ENCODE results near the gene CFAP54. TPM values are rescaled to one million over a fixed set of nuclear protein-coding genes. Genes with fewer than 3 reads are reported as not detected.

CFAP54 gene
- polyA plus RNA-seq, 1 donor from 2014 or later, result 1.1 TPM

- TF ChIP-seq, protein P1, sequence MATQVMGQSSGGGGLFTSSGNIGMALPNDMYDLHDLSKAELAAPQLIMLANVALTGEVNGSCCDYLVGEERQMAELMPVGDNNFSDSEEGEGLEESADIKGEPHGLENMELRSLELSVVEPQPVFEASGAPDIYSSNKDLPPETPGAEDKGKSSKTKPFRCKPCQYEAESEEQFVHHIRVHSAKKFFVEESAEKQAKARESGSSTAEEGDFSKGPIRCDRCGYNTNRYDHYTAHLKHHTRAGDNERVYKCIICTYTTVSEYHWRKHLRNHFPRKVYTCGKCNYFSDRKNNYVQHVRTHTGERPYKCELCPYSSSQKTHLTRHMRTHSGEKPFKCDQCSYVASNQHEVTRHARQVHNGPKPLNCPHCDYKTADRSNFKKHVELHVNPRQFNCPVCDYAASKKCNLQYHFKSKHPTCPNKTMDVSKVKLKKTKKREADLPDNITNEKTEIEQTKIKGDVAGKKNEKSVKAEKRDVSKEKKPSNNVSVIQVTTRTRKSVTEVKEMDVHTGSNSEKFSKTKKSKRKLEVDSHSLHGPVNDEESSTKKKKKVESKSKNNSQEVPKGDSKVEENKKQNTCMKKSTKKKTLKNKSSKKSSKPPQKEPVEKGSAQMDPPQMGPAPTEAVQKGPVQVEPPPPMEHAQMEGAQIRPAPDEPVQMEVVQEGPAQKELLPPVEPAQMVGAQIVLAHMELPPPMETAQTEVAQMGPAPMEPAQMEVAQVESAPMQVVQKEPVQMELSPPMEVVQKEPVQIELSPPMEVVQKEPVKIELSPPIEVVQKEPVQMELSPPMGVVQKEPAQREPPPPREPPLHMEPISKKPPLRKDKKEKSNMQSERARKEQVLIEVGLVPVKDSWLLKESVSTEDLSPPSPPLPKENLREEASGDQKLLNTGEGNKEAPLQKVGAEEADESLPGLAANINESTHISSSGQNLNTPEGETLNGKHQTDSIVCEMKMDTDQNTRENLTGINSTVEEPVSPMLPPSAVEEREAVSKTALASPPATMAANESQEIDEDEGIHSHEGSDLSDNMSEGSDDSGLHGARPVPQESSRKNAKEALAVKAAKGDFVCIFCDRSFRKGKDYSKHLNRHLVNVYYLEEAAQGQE (IDR thresholded peaks at IDR 0.05; ENCODE audit: borderline replicate concordance), result no peak
- TF ChIP-seq EP300 (conservative IDR thresholded peaks at IDR 0.05; ENCODE audit: poor library complexity, severe bottlenecking), result no peak
- TF ChIP-seq, protein P2, sequence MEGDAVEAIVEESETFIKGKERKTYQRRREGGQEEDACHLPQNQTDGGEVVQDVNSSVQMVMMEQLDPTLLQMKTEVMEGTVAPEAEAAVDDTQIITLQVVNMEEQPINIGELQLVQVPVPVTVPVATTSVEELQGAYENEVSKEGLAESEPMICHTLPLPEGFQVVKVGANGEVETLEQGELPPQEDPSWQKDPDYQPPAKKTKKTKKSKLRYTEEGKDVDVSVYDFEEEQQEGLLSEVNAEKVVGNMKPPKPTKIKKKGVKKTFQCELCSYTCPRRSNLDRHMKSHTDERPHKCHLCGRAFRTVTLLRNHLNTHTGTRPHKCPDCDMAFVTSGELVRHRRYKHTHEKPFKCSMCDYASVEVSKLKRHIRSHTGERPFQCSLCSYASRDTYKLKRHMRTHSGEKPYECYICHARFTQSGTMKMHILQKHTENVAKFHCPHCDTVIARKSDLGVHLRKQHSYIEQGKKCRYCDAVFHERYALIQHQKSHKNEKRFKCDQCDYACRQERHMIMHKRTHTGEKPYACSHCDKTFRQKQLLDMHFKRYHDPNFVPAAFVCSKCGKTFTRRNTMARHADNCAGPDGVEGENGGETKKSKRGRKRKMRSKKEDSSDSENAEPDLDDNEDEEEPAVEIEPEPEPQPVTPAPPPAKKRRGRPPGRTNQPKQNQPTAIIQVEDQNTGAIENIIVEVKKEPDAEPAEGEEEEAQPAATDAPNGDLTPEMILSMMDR (IDR thresholded peaks at IDR 0.05; ENCODE audit: poor library complexity, severe bottlenecking), result no peak
- no peak for TF ChIP-seq EZH2 (IDR thresholded peaks at IDR 0.05; ENCODE audit: borderline replicate concordance, insufficient read depth, low read length, poor library complexity, severe bottlenecking)
- no peak for TF ChIP-seq SMC3 (conservative IDR thresholded peaks at IDR 0.05; ENCODE audit: poor library complexity)
- TF ChIP-seq POLR2AphosphoS5 (IDR thresholded peaks at IDR 0.05), result no peak
- TF ChIP-seq TAF1 (IDR thresholded peaks at IDR 0.05; ENCODE audit: low read depth), result no peak
- TF ChIP-seq MXI1 (conservative IDR thresholded peaks at IDR 0.05; ENCODE audit: poor library complexity, severe bottlenecking), result no peak
- no peak for TF ChIP-seq RAD21 (conservative IDR thresholded peaks at IDR 0.05)
- Histone ChIP-seq H3K4me3 (ENCODE audit: low read length) (no peak overlapping the region), H4K20me1 (ENCODE audit: insufficient read depth) (no peaks in the 10 kb centered on the region), H3F3A (ENCODE audit: insufficient read depth, low read length, poor library complexity, severe bottlenecking) (no peaks in the 10 kb centered on the region), H3K27me3 (ENCODE audit: insufficient read depth, low read depth, low read length) (no peaks in the 10 kb centered on the region), H3K79me2 (replicated peaks; ENCODE audit: insufficient read depth, low read length) (no peaks in the 10 kb centered on the region), H3K9me3 (ENCODE audit: low read length) (no peaks in the 10 kb centered on the region), H3K36me3 (ENCODE audit: insufficient read depth, low read length) (no peaks in the 10 kb centered on the region), H3K4me2 (ENCODE audit: low read length) (no peak overlapping the region), H2AFZ (ENCODE audit: low read depth, low read length) (no peak overlapping the region), H3K27ac (ENCODE audit: low read length) (no peak overlapping the region), H3K9me2 (ENCODE audit: insufficient read depth, low read length) (no peaks in the 10 kb centered on the region), H3K9ac (ENCODE audit: low read length) (no peak overlapping the region)
Observed at GRCh38 chr12:96770219-96771102, 281.1 kb downstream of the CFAP54 start.

- Histone ChIP-seq H3K9ac (ENCODE audit: low read length) (no peak overlapping the region), H3K27me3 (ENCODE audit: insufficient read depth, low read depth, low read length) (no peaks in the 10 kb centered on the region), H2AFZ (ENCODE audit: low read depth, low read length) (no peak overlapping the region), H3K36me3 (ENCODE audit: insufficient read depth, low read length) (no peaks in the 10 kb centered on the region), H3K4me2 (ENCODE audit: low read length) (no peak overlapping the region), H3F3A (ENCODE audit: insufficient read depth, low read length, poor library complexity, severe bottlenecking) (no peaks in the 10 kb centered on the region), H3K4me3 (ENCODE audit: low read length) (no peak overlapping the region), H3K9me2 (ENCODE audit: insufficient read depth, low read length) (no peaks in the 10 kb centered on the region), H3K9me3 (ENCODE audit: low read length) (no peaks in the 10 kb centered on the region), H4K20me1 (ENCODE audit: insufficient read depth) (no peaks in the 10 kb centered on the region), H3K79me2 (replicated peaks; ENCODE audit: insufficient read depth, low read length) (no peaks in the 10 kb centered on the region), H3K27ac (ENCODE audit: low read length) (no peak overlapping the region)
- TF ChIP-seq, protein P2 (IDR thresholded peaks at IDR 0.05; ENCODE audit: poor library complexity, severe bottlenecking), result no peak
- TF ChIP-seq, protein P1 (IDR thresholded peaks at IDR 0.05; ENCODE audit: borderline replicate concordance), result no peak
- no peak for TF ChIP-seq TAF1 (IDR thresholded peaks at IDR 0.05; ENCODE audit: low read depth)
- TF ChIP-seq POLR2AphosphoS5 (IDR thresholded peaks at IDR 0.05), result no peak
- TF ChIP-seq RAD21 (conservative IDR thresholded peaks at IDR 0.05), result no peak
- no peak for TF ChIP-seq SMC3 (conservative IDR thresholded peaks at IDR 0.05; ENCODE audit: poor library complexity)
- TF ChIP-seq EZH2 (IDR thresholded peaks at IDR 0.05; ENCODE audit: borderline replicate concordance, insufficient read depth, low read length, poor library complexity, severe bottlenecking), result no peak
- TF ChIP-seq MXI1 (conservative IDR thresholded peaks at IDR 0.05; ENCODE audit: poor library complexity, severe bottlenecking), result no peak
- TF ChIP-seq EP300 (conservative IDR thresholded peaks at IDR 0.05; ENCODE audit: poor library complexity, severe bottlenecking), result no peak
Observed at GRCh38 chr12:96773031-96773430, 283.7 kb downstream of the CFAP54 start.

Data from neural cell (in vitro differentiated cells).